Ovary (tissue), 9 donors: ENCODE results near the gene F5. TPM values are rescaled to one million over a fixed set of nuclear protein-coding genes. Genes with fewer than 3 reads are reported as not detected.
"Not testable (repeated sequence)": the region's sequence is repeated elsewhere in the genome, so short reads cannot be mapped to it uniquely, and the experiment has no call there.

Source experiments
- DNase-seq, 5 donors: peaks; one replicate each; pipeline ENCODE4 v3.0.0-alpha.2; 2019 to 2020
- H3K27ac ChIP-seq, 2 donors: fragments of 200-600 bp; one replicate each; pipeline versions ENCODE4 v1.5.1 to v1.8.0; 2019 to 2022
- H3K27me3 ChIP-seq: fragments of 200-600 bp; one replicate; pipeline ENCODE4 v1.8.0; 2022
- H3K36me3 ChIP-seq: fragments of 200-600 bp; sonication (generic); one replicate; pipeline ENCODE4 v1.5.1; 2019
- H3K4me1 ChIP-seq: one replicate; pipeline ENCODE4 v1.8.1; 2013; ENCODE audit warnings: mild to moderate bottlenecking, moderate library complexity; ENCODE audit not compliant: insufficient read depth
- H3K4me3 ChIP-seq: fragments of 200-600 bp; sonication (generic); one replicate; pipeline ENCODE4 v1.5.1; 2017
- H3K9me3 ChIP-seq, 2 donors: fragments of 200-600 bp in 1 of 2; sonication (generic) in 1 of 2; one replicate each; pipeline versions ENCODE4 v1.5.1 to v1.8.1; 2013 to 2019; ENCODE audit warnings: mild to moderate bottlenecking in 1 of 2, moderate library complexity in 1 of 2
- EP300 ChIP-seq: sonication (generic); formaldehyde crosslinking; IDR thresholded peaks from one replicate; pipeline ENCODE4 v1.6.1; 2017; ENCODE audit warnings: antibody characterized with exemption
- POLR2A ChIP-seq: fragments of 450-650 bp; IDR thresholded peaks from one replicate; pipeline ENCODE4 v1.6.1; 2017; ENCODE audit warnings: antibody characterized with exemption, mild to moderate bottlenecking, moderate library complexity
- WGBS, 3 donors: extraction: QIAGEN DNeasy Blood & Tissue Kit in 1 of 3; methylation state at CpG; one replicate each; pipeline versions ENCODE4 v1.1.5 to v1.1.7; 2013 to 2017; 5-methylcytosine and 5-hydroxymethylcytosine counted together
- intact Hi-C, 4 donors: fragments of 100-400 bp; cut with DNase I; formaldehyde crosslinking; loops; one replicate each; pipeline versions ENCODE4 v1.11.0 to v1.15.1; 2022 to 2023
- polyA plus RNA-seq, 2 donors: library from polyadenylated mRNA; stranded (reverse); fragments of 200-250 nt in 1 of 2; fragments of 350-450 nt in 1 of 2; fragmentation: Illumina TruSeq in 1 of 2; extraction: RNeasy Lipid Tissue Mini Kit (QIAGEN cat#74804) in 1 of 2; gene quantifications; one replicate each; pipeline ENCODE4 v1.2.3, GENCODE V29; 2013 to 2014
- total RNA-seq, 7 donors: library from RNA; depleted of rRNA in 2 of 7; stranded (reverse); fragments of >200 nt in 2 of 7; fragmentation: NEBNext Ultra II Directional in 3 of 7; extraction: Animal tissue kit (Norgen Biotek cat#: 25700) in 3 of 7; gene quantifications; one replicate each; pipeline versions ENCODE4 v1.1.0 to v1.2.4, GENCODE V29; 2016 to 2023
- TF ChIP-seq, protein P1 (sequence below), 3 donors: fragments of 450-650 bp in 2 of 3; fragments of 200-600 bp in 1 of 3; IDR thresholded peaks; one replicate each; pipeline versions ENCODE4 v1.5.1 to v1.8.0; 2016 to 2022; ENCODE audit warnings: antibody characterized with exemption in 3 of 3, mild to moderate bottlenecking in 1 of 3
- donor health status: DM: no; HTN: no; CAD: no; lungs with moderate emphysema.
- donor health status: DM: no; HTN: no; CAD: no.
- donor health status: Bipolar disorder and iron deficiency.
- donor health status: DM: yes; HTN: yes; CAD: no.
- donor health status: DM: no; HTN: no; CAD: no.
- donor health status: DM: yes; HTN: yes; CAD: no.

The F5 gene
- total and polyA plus RNA-seq, 9 donors: 0.05 to 3.3 (median 0.31) TPM; not detected in 2

DNA sequence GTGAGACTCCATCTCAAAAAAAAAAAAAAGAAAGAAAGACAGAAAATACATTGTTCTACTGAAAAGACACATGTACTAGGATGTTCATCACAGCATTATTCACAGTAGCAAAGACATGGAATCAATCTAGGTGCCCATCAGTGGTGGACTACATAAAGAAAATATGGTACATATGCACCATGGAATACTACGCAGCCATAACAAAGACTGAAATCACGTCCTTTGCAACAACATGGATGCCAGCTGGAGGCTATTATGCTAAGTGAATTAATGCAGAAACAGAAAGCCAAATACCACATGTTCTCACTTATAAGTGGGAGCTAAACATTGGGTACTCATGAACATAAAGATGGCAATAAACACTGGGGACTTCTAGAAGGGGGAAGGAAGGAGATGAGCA is 51.6 kb downstream of the F5 start:
- DNase-seq: no peak
- H3K4me3 ChIP-seq: no peak overlapping the region
- 93 to 95% (median 94%) methylated on average over 2 of the region's 2 CpGs for WGBS, 3 donors
- no peak overlapping the region for H3K27ac ChIP-seq
- H3K27me3 ChIP-seq: no peaks in the 10 kb centered on the region
- intact Hi-C loops: no loop called here
- TF ChIP-seq POLR2A (no peak), EP300 (no peak)
- TF ChIP-seq, protein P1, sequence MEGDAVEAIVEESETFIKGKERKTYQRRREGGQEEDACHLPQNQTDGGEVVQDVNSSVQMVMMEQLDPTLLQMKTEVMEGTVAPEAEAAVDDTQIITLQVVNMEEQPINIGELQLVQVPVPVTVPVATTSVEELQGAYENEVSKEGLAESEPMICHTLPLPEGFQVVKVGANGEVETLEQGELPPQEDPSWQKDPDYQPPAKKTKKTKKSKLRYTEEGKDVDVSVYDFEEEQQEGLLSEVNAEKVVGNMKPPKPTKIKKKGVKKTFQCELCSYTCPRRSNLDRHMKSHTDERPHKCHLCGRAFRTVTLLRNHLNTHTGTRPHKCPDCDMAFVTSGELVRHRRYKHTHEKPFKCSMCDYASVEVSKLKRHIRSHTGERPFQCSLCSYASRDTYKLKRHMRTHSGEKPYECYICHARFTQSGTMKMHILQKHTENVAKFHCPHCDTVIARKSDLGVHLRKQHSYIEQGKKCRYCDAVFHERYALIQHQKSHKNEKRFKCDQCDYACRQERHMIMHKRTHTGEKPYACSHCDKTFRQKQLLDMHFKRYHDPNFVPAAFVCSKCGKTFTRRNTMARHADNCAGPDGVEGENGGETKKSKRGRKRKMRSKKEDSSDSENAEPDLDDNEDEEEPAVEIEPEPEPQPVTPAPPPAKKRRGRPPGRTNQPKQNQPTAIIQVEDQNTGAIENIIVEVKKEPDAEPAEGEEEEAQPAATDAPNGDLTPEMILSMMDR (IDR thresholded peaks at IDR 0.05): no peak
- no peaks in the 10 kb centered on the region for H3K4me1 ChIP-seq
- no peaks in the 10 kb centered on the region for H3K9me3 ChIP-seq
- no peaks in the 10 kb centered on the region for H3K36me3 ChIP-seq

DNA sequence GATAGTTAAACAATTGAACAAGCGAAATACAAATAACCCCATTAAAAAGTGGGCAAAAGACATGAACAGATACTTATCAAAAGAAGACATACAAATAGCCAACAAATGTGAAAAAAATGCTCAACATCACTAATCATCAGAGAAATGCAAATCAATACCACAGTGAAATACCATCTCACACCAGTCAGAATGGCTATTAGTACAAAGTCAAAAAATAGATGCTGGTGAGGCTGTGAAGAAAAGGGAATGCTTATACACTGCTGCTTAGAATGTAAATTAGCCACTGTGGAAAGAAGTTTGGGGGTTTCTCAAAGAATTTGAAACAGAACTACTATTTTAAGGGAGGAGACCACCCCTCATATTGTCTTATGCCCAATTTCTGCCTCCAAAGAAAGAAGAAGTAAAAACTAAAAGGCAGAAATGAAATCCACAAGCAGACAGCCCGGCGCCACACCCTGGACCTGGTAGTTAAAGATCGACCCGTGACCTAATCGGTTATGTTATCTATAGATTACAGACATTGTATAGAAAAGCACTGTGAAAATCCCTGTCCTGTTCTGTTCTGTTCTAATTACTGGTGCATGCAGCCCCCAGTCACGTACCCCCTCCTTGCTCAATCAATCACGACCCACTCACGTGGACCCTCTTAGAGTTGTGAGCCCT is 52.6 kb downstream of the F5 start:
- H3K9me3 ChIP-seq, H3K4me1 ChIP-seq, intact Hi-C loops, DNase-seq, H3K36me3 ChIP-seq, H3K27ac ChIP-seq, H3K27me3 ChIP-seq, H3K4me3 ChIP-seq: not testable (repeated sequence)
- 85 to 93% (median 89%) methylated on average over 9 of the region's 9 CpGs for WGBS, 3 donors

DNA sequence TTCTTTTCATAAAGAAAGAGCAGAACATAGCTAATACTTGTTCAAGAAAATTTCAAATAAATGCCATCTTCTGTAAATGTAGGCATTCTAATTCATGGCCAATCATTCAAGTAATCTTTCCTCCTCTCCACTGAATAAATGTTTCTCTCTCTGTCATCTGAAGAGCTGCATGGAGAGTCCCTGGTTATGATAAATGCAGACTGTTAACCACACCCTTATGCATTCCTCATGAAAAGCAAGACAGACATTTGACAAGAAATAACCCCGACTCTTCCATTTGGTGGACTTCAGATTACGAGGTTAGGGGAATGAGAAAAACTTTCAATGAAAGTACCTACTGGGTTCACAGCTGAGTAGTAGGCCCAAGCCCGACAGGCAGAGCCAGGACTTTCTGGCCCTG is 55.8 kb downstream of the F5 start:
- Histone ChIP-seq H3K9me3 (no peaks in the 10 kb centered on the region), H3K27me3 (no peaks in the 10 kb centered on the region), H3K4me3 (no peak overlapping the region), H3K36me3 (no peaks in the 10 kb centered on the region), H3K4me1 (no peaks in the 10 kb centered on the region), H3K27ac (no peak overlapping the region)
- 58 to 91% (median 70%) methylated on average over 3 of the region's 3 CpGs for WGBS, 3 donors
- no peak for DNase-seq
- TF ChIP-seq POLR2A (no peak), EP300 (no peak)
- TF ChIP-seq, protein P1 (IDR thresholded peaks at IDR 0.05): no peak
- intact Hi-C loops: no loop called here

DNA sequence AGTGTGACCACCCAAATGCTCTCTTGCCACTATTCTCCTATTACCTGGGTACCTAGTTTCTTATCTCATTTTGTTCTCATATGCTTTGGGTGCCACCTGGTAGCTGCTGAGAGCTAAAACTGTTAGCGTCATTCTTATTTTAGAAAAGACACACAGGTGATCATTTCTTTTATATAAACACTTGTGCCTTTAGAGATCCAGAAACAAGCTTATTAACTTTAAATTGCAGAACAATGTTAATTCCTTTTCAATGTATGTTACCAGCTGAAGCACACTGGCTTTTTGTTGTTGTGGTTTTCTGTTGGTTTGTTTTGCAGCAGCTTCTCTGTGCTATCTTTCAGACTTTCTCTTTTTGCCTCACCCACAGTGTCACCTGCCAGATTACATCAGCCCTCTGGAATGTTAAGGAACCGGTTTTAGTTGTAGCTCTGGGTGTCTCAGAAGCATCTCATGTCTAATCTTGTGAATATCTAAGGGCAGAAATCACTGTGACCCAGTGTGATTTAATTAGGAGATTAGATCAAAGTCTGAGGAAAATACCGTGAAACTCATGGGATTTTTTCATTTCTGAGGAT is 57.1 kb downstream of the F5 start:
- no peak for TF ChIP-seq POLR2A
- TF ChIP-seq EP300: no peak
- TF ChIP-seq, protein P1 (IDR thresholded peaks at IDR 0.05): no peak
- no peak overlapping the region for H3K27ac ChIP-seq
- intact Hi-C loops: no loop called here
- no peaks in the 10 kb centered on the region for H3K27me3 ChIP-seq
- no peaks in the 10 kb centered on the region for H3K9me3 ChIP-seq
- WGBS, 3 donors: 36 to 39% (median 37%) methylated on average over 3 of the region's 3 CpGs
- H3K4me3 ChIP-seq: no peak overlapping the region
- H3K4me1 ChIP-seq: no peaks in the 10 kb centered on the region
- H3K36me3 ChIP-seq: no peaks in the 10 kb centered on the region
- no peak for DNase-seq
